SK-N-SH treated with all-trans-retinoic acid at 6 μM for 48 hours (cell line): Measurements from ENCODE around the gene A3GALT2.

ENCODE experiments used
- ARNTL ChIP-seq: fragments of 450-650 bp; formaldehyde crosslinking; IDR thresholded peaks from 2 replicates; pipeline ENCODE4 v1.5.0; 2020; ENCODE audit warnings: low read depth, mild to moderate bottlenecking, moderate library complexity, borderline replicate concordance
- BACH2 ChIP-seq: fragments of 250-450 bp; sonication (Bioruptor Pico); IDR thresholded peaks from 2 replicates; pipeline ENCODE4 v1.9.0; 2021; ENCODE audit warnings: mild to moderate bottlenecking, borderline replicate concordance
- CSDC2 ChIP-seq: fragments of 250-450 bp; sonication (Bioruptor Pico); IDR thresholded peaks from 2 replicates; pipeline ENCODE4 v1.5.0; 2020; ENCODE audit warnings: mild to moderate bottlenecking, moderate library complexity
- OSR1 ChIP-seq: fragments of 250-450 bp; sonication (Bioruptor Pico); IDR thresholded peaks from 2 replicates; pipeline ENCODE4 v1.8.0; 2022; ENCODE audit warnings: moderate library complexity, mild to moderate bottlenecking, inconsistent platforms
- RARB ChIP-seq: fragments of 250-450 bp; sonication (Bioruptor Pico); IDR thresholded peaks from 2 replicates; pipeline ENCODE4 v1.8.0; 2021; ENCODE audit warnings: mild to moderate bottlenecking, moderate library complexity
- ZC3H10 ChIP-seq: fragments of 250-450 bp; sonication (Bioruptor Pico); IDR thresholded peaks from 2 replicates; pipeline ENCODE4 v1.5.1; 2021; ENCODE audit warnings: mild to moderate bottlenecking, moderate library complexity
- ZFP30 ChIP-seq: fragments of 450-650 bp; formaldehyde crosslinking; IDR thresholded peaks from 2 replicates; pipeline ENCODE4 v1.5.0; 2022; ENCODE audit warnings: mild to moderate bottlenecking, moderate library complexity
- TF ChIP-seq, protein P1 (sequence below): fragments of 250-450 bp; sonication (Bioruptor Pico); IDR thresholded peaks from 2 replicates; pipeline ENCODE4 v1.5.1; 2021; ENCODE audit warnings: mild to moderate bottlenecking, moderate library complexity
- TF ChIP-seq, protein P2 (sequence below): fragments of 250-450 bp; sonication (Bioruptor Pico); IDR thresholded peaks from 2 replicates; pipeline ENCODE4 v1.8.0; 2020; ENCODE audit warnings: mild to moderate bottlenecking, moderate library complexity, borderline replicate concordance
- TF ChIP-seq, protein P3 (sequence below): fragments of 250-450 bp; sonication (Bioruptor Pico); IDR thresholded peaks from 2 replicates; pipeline ENCODE4 v1.5.0; 2020; ENCODE audit warnings: mild to moderate bottlenecking, moderate library complexity
- TF ChIP-seq, protein P4 (sequence below): fragments of 250-450 bp; sonication (Bioruptor Pico); IDR thresholded peaks from 2 replicates; pipeline ENCODE4 v1.5.1; 2020; ENCODE audit warnings: low read depth, mild to moderate bottlenecking, moderate library complexity

DNA sequence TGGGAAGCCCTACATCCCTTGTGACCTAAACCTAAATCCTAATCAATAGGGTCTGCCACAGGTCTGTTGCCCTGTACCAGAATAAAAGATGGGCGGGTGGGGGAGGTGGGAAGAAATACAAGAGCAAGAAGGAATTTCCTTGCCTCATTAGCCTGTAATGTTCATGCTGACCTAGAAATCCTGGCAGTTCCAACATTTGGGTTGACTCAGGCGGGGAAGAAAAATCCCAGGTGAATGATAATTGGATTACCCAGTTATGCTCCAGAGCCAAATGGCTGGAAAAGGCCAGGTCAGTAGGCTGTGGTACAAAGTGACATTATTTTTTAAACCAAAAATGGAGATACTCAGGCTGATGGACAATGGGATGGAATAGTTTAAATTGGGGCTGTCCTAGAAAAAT, 27.3 kb upstream of the A3GALT2 start:
- TF ChIP-seq, protein P1, sequence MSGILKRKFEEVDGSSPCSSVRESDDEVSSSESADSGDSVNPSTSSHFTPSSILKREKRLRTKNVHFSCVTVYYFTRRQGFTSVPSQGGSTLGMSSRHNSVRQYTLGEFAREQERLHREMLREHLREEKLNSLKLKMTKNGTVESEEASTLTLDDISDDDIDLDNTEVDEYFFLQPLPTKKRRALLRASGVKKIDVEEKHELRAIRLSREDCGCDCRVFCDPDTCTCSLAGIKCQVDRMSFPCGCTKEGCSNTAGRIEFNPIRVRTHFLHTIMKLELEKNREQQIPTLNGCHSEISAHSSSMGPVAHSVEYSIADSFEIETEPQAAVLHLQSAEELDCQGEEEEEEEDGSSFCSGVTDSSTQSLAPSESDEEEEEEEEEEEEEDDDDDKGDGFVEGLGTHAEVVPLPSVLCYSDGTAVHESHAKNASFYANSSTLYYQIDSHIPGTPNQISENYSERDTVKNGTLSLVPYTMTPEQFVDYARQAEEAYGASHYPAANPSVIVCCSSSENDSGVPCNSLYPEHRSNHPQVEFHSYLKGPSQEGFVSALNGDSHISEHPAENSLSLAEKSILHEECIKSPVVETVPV (CRISPR knock-in tag) = no peak
- no peak for TF ChIP-seq ZFP30 (CRISPR knock-in tag)
- TF ChIP-seq ZC3H10 = no peak
- TF ChIP-seq ARNTL (CRISPR knock-in tag) = no peak
- TF ChIP-seq BACH2 (CRISPR knock-in tag) = no peak
- TF ChIP-seq RARB = no peak
- no peak for TF ChIP-seq CSDC2
- TF ChIP-seq, protein P2, sequence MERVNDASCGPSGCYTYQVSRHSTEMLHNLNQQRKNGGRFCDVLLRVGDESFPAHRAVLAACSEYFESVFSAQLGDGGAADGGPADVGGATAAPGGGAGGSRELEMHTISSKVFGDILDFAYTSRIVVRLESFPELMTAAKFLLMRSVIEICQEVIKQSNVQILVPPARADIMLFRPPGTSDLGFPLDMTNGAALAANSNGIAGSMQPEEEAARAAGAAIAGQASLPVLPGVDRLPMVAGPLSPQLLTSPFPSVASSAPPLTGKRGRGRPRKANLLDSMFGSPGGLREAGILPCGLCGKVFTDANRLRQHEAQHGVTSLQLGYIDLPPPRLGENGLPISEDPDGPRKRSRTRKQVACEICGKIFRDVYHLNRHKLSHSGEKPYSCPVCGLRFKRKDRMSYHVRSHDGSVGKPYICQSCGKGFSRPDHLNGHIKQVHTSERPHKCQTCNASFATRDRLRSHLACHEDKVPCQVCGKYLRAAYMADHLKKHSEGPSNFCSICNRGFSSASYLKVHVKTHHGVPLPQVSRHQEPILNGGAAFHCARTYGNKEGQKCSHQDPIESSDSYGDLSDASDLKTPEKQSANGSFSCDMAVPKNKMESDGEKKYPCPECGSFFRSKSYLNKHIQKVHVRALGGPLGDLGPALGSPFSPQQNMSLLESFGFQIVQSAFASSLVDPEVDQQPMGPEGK = no peak
- TF ChIP-seq, protein P3, sequence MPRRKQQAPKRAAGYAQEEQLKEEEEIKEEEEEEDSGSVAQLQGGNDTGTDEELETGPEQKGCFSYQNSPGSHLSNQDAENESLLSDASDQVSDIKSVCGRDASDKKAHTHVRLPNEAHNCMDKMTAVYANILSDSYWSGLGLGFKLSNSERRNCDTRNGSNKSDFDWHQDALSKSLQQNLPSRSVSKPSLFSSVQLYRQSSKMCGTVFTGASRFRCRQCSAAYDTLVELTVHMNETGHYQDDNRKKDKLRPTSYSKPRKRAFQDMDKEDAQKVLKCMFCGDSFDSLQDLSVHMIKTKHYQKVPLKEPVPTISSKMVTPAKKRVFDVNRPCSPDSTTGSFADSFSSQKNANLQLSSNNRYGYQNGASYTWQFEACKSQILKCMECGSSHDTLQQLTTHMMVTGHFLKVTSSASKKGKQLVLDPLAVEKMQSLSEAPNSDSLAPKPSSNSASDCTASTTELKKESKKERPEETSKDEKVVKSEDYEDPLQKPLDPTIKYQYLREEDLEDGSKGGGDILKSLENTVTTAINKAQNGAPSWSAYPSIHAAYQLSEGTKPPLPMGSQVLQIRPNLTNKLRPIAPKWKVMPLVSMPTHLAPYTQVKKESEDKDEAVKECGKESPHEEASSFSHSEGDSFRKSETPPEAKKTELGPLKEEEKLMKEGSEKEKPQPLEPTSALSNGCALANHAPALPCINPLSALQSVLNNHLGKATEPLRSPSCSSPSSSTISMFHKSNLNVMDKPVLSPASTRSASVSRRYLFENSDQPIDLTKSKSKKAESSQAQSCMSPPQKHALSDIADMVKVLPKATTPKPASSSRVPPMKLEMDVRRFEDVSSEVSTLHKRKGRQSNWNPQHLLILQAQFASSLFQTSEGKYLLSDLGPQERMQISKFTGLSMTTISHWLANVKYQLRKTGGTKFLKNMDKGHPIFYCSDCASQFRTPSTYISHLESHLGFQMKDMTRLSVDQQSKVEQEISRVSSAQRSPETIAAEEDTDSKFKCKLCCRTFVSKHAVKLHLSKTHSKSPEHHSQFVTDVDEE (CRISPR knock-in tag) = no peak
- TF ChIP-seq, protein P4, sequence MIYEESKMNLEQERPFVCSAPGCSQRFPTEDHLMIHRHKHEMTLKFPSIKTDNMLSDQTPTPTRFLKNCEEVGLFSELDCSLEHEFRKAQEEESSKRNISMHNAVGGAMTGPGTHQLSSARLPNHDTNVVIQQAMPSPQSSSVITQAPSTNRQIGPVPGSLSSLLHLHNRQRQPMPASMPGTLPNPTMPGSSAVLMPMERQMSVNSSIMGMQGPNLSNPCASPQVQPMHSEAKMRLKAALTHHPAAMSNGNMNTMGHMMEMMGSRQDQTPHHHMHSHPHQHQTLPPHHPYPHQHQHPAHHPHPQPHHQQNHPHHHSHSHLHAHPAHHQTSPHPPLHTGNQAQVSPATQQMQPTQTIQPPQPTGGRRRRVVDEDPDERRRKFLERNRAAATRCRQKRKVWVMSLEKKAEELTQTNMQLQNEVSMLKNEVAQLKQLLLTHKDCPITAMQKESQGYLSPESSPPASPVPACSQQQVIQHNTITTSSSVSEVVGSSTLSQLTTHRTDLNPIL = no peak
- TF ChIP-seq OSR1 (CRISPR knock-in tag) = no peak
